HS-27A (cell line): ENCODE results near the gene FHOD3.

Experiments
- DNase-seq: peaks from one replicate; pipeline ENCODE4 v3.0.0-alpha.2; 2012; ENCODE audit warnings: low read depth, missing footprints

The FHOD3 gene

DNA sequence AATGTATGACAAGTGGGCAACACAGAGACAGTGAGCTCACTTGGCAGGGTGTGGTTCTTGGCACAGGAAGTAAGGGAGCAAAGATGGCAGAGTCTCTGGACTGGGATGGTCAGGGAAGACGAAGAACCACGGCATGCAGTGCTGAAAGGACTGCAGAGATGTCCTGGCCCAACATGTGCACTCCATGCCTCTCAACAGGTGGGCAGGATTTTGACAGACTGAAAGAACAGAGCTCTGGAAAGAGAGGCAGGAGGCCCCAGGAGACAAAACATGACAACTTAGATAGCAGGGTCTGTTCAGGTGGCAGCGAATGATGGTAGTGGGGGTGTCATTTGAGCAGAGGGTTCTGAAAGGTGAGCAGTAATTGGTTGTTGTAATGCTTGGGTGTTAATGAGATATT is 180.3 kb downstream of the FHOD3 start:
- DNase-seq: no peak

DNA sequence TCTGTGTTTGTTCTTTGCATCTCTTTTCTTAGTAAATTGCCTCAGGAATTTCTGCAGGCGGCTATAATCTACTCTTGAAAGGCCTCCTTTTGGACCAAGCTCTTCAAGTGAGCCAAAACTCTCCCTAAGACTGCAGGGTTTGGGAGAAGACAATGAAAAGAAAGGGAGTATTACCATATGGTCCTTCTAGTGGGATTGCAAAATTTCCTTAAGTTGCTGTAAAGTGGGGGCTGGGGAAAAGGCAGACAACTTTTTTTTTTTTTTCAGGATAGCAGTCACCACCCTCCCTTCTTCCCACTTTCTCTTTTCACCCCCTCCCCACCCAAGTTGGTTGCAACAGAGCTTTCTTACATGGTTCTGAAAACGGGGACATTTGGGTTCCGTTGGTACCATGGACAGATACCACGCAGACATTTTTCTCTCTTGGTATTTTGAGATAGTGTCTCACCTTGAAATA is 183.7 kb downstream of the FHOD3 start:
- no peak for DNase-seq

DNA sequence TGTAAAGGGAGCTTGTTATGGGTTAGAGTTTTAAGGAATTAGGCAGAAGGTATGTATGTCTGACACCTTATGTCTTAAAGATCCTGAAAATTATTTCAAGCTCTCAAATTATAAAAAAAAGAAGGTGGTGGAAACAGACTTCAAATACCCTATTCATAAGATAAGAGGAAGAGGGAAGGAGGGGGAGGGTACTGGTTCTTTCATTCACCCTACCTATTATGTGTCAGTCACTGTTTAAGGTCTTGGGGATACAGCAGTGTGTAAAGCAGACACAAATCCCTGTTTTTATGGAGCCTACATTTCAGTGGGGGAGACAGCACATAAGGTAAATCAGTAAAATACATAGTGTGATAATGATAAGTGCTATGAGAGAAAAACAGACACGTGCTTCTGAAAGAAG is 184.4 kb downstream of the FHOD3 start:
- DNase-seq: no peak

DNA sequence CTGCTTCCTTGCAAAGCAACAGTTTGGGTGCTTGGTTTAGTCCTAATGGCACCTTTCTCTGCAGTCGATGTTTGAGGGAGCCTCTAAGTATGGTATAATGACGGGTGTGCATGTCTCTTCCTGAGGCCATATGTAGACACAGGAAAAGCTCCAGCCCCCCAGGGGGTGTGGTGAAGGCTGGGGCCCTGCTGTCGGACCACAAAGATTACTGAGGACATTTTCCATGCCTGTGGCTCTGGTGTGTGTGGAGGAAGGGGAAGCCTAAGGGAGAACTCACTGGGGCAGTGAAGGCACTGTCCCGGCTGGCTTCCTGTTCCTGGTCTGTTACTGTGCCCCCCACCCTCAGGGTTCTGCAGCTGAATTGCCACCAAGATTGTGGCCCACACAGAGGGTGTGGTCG is 187.1 kb downstream of the FHOD3 start:
- no peak for DNase-seq

DNA sequence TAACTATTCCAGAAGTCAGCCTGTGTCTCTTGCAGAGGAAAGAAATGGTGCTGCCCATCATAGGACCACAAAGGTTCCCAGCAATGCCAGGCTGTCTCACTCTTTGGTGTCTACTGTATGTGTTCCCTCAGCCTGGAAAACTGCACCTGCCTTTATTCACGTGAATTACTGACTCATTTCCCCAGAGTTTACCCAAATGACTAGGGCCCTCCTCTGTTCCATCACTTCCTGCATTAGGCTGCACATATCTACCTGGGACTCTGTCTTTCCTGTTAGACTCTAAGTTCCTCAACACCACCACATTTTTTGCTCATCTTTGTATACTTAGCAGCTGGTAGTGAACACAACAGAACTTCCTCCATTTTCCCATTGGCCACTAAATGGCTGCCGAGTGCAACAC is 188.3 kb downstream of the FHOD3 start:
- DNase-seq: no peak

DNA sequence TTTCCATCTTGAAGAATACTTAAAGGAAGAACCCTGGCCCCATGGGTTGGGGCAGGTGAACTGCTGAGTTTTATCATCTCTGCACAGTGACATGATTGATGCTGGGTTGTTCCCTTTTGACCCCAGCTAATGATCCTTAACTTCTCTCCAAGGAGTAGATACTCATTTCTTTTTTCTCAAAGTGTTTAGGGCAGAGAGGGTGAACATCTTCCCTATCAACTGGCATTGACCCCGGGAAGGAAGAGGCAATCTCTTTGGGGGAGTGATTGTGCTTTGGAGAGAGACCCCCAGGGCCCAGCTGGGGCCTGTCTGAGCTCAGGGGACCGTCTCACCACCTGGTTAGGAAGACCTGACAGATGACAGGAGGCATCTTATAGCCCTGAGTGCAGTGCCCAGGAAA is 190.6 kb downstream of the FHOD3 start:
- no peak for DNase-seq

DNA sequence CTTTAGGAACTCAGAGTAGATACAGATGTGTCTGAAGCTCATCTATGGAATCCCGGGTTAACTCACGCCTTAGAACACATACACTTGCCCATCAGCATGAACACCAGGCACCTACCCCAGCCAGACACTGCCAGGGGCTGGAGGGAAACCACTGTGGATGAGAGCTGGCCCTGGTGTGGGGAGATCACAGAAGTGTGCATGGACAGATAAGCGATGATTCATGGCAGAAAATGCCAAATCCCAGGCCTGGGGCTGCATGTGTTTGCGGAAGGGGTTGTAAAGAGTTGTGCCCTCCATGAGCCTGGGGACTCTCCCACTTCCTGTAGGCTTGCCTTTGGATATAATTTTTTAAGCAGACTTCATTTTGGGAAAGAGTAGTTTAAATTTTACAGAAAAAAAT is 193.4 kb downstream of the FHOD3 start:
- DNase-seq: no peak

DNA sequence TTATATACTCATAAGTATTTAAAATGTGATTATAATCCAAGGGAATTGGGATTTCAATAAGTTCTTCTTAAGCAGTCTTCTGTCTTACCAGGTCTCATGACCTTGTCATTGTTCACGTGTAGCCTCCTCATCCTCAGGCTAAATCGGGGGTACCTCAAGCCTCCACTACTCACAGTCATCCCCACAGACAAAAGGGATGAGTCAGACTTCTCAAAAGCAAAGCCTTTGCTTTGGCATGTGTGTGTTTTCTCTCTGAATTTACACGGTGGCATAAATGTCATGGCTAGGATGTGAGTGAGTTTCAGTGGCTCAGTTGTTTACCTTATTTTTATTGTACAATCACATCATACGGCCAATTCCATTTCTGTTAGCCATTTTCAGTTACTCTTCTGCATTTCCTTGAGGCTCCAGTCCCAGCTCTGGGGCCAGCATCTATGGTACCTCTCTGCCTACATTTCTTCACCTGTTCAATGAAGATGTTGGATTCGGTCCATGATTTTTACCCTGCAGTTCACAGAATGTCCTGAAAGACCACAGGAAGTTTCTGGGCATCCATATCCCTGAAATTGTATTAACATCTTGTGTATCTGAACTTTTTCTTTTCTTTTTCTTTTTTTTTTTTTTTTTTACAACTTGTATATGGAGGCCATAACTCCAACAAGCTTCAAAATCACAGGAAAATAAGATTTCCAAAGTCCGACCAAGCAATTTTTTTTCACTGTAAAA is 195.3 kb downstream of the FHOD3 start:
- no peak for DNase-seq

DNA sequence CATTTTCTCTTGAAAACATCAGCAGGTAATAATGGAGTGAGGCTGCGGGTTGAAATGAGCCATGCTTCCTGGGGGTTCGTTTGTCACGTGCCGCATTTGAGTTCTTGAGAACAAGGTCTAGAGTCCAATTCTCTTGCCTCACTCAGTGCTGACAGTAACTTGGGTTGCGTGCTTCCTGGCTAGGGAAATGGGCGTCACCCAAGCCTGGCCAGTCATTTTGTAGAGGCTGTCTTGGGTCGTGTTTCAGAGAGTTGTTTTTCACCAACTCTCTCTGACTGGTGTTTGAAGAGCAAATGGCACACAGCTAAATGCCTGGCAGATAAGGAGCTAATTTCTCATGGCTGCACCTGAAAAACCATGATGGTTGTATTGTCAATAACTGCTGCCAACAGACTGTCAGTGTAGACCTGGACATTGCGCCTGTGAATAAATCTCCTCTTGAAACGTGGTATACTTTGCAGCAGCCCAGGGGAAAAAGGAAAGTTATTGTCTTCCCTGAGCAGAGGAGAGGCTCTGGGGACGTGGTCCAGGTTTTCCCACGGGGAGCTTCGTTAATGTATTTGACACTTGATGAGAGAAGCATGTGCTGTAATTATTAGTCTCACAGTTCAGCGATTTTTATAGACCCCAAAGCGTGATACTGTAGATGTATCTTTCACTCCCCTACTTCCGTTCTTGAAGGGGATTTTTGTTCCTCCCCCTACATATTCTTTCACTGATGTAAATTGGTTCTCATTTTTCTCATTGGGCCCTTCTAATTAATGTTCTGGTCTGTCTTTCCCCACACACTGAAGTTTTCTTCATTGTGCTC is 196.0 kb downstream of the FHOD3 start:
- DNase-seq: no peak

DNA sequence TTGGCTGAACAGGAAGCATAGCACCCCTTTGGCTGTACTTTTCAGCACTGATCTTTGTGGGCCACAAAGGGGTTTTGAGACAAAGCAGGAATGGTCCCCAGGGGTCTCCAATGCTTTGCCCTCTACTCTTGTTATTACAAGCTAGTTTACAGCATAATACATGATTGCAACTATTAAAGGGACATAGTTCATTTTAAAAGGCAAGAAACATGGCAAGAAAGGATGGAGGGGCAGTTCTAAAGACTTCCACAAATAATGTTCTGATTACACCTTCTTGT is 196.6 kb downstream of the FHOD3 start:
- DNase-seq: no peak

DNA sequence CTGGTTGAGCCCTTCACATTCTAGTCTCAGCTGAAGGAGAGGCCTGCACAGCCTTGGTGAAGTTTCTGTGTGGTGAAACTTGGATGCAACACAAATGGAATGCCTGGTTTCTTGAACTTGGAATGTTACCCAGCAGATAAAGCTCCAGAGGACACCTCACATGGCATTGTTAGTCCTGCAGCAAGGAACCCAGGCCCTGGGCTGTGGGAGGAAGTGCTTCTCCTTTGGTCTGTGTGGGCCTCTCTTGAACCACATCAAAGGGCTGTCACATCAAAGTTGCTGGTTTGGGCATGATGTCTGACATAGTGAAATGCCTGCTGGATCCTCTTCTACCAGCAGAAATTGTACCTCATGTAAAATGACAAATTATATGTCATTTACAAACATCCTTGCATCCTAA is 198.5 kb downstream of the FHOD3 start:
- DNase-seq: no peak

DNA sequence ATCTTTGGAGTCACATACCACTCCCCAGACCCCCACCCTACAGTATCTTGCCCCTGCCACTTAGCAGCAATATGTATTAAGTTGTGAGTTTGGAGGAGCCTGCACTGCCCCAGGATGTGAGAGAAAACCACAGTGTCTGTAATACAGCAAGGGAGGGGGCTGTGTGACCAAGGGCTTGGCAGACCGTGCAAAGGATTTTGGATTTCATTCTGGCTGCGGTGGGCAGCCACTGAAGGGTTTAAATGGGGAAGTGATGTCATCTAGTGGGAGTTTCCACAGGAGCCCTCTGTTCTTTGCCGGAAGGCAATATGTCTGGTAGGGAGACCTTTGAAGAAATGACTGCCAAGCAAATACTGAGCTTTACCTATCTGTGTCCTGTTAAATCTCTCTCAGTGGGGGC is 202.4 kb downstream of the FHOD3 start:
- no peak for DNase-seq

DNA sequence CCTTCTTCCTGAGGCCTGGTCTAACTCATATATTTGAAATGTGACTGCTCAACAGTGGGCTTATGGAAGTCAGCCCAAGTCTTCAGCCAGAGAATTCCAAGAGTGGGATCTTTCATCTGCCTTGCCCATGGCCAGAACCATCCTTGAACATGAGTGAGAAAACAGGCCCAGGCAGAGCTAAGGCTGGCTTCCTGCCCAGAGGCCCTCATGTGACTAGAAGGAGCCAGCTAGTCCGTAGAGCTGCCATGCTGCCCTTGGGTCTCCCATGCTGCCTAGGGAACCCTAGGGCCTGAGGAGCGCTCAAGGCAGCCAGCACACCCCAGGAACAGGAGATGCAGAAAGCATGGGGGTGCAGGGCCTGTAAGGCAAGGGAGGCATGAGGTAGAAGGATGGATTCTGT is 203.6 kb downstream of the FHOD3 start:
- DNase-seq: no peak

DNA sequence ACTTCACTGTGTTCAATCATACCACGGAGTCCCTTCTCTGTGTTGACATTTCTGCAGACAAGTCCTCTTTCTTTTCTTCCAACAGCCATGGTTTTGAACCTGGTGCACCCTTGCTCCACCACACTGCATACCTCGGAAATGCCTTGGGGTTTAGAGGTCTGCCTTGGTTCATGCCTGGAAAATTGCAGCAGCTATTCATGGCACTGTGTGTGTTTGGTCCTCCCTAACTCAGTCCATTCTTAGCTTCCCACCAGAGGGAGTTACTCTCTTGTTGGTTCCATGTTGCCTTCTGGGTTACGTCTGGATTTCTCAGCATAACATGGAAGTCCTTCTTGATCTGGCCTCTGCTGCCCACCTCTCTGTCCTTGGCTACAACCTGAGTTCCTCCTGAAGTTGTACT is 206.0 kb downstream of the FHOD3 start:
- DNase-seq: no peak

DNA sequence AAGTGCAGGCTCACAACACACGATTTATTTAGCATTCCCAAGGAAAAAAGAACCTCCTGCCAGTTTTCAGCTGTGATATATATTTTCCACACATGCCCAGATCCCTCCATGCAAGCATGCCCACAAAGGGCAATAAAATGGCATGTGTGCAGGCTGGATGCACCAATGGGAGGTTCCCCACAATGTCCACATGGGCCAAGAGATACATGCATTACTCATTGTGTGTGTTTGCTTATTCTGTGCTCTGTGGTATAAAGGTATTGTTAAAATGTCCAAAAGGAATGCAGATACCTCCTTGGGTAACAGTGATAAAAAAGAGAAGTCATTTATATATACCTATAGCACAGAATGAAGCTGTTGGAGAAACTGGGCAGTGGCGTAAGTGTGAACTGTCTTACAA is 207.4 kb downstream of the FHOD3 start:
- no peak for DNase-seq

DNA sequence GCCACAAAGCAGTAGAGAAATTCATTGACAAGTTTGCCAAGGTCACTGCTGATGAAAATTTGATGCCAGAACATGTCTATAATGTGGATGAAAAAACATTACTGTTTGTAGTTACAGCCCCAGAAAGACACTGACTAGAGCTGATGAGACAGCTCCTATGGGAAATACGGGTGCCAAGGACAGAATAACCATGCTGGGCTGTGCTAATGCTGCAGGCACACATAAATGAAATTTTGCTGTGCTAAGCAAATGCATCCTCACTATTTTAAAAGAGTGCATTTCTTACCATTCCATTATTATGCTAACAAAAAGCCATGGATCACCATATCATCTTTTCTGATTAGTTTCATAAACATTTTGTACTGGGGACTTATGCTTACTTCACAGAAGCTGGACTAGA is 208.2 kb downstream of the FHOD3 start:
- DNase-seq: no peak

DNA sequence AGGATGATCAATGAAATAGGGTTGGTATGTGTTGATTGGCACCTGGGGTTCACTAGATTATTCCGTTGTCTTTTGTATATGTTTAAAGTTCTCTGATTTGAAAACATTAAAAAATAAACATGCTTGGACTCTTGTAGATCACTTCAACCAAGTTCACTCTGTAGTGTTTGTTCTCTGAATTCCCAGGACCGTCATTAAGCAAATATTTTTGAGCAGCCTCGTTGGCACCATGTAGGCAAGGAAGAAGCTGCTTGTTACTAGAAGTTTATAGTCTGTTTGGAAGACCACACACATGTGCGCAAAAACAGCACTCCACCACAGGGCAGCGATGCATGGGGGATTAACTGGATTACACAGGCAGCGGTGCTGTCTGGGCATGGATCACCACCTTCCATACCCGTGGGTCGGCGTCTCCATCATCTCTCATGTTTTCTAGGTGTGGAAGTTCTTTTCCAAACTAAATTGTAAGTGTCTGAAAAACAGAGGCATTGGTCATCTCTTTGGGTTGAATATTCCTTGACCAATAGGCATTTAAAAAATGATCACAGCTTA is 212.2 kb downstream of the FHOD3 start:
- DNase-seq: no peak

DNA sequence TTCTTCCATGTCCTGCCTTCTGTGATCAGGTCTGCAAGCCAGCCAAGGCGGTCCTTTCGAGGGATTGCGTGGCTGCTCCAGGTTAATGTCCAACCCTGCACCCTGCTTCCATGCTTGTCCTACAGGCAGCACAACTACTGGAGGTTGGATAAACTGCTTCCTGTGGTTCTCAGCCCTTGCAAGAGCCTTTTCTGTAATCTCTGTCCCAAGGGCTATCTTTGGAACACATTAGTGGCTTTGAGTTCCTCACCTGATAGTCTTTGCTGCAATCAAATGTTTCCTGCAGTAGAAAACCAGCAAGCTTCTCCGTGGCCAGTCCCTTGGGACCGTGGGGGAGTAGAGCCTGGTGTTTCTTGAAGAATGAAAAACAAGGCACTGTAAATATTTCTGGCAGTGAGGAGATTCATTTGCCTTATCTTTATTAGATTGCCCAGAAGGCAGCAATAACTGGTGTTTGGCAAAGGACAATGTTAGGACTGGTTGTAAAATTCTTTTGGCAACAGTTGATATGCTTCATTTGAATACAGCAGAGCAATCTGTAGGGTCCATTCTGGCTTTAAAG is 214.4 kb downstream of the FHOD3 start:
- no peak for DNase-seq

DNA sequence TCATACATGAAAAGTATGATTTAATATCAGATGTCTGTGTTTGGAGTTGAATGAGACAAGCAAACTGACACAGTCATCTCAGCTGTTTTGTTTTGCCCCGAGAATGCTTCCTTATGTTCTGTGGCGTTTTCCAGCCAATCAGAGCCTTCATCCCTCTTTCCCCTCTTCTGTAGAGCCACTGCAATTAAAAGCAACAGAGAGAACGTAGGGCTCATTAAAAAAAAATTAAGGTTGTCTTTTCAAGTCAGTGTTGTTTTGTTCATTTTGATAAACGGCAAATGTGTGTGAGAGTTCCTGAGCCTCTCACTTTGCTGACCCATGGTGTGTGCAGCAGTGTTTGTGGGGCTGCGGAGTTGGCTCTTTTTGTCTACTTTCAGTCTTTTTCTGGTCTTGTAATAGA is 216.0 kb downstream of the FHOD3 start:
- DNase-seq: no peak

DNA sequence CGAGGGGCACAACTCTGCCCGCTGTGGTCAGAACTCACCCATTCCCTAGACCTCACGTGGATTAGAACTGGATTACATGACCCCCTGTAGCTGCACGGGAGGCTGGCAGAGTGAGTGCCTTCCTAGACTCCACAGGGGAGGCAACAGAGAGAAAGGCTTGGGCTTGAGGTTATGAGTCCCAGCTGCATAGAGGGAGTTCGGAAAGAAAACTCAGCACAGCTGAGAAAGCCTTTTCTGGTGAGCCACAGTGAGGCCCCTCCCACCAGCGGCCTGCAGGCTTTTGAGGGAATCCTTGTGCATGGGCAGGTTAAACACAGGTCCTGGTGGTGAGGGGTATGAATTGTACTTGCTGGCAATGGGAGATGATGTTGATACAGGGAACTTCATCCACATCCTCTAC is 217.3 kb downstream of the FHOD3 start:
- DNase-seq: no peak

DNA sequence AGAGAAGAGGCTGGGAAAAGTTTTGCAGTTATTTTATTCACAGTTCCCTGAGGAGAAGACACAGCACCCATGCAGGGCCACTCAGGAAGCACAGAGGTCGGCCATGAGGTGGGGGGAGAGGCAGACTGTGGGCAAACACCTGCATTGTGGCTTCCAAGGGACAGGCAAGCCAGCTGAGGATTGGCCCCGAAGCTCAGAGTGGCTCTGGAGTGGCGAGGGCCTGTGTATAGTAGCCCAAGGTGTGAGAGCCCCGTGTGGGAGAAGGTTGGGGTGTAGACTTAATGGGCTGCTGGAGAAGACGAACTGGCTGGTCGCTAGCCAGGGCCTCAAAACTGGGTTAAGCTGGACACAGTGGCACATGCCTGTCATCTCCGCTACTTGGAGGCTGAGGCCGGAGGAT is 218.7 kb downstream of the FHOD3 start:
- no peak for DNase-seq

DNA sequence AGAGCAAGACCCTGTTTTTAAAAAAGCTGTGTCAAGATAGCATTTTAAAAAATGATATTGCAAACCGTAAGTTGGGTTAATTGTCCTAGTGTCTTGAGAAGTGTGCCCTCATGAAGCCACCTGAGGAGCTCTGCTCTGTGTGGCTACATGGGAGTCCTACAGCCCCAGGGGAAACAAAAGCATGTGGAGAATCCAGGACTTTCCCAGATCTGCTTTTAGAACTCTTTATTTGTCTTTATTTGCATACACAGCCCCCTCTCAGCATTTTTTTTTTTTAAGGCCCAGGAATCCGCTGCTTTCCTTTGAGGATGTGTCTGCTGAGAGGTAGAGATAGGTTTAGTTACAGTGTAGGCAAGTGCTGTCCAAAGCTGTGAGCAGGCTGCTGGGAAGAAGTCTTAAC is 219.2 kb downstream of the FHOD3 start:
- DNase-seq: no peak

DNA sequence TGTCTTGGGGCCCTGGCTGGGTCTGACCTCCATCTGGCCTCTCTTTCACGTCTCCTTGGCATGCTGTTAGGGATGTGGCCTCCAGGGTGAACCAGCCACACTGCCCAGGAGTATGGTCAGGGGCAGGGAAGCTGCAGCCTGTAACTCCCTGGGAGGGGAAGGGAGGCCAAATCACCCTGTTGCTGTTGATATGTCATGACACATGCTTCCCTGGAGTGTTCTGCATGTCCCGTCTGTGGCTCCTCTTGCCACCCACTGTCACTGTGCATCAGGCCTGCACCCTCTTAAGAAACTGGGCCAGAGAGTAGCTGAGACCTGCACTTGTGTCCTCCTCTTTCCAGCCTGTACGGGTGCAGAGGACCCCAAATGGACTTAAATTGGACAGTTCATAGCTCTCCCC is 221.3 kb downstream of the FHOD3 start:
- DNase-seq: peak; percentile 1
